Right lobe of liver (tissue), 4 donors: Measurements from ENCODE around the gene LLCFC1.

Experiments
- POLR2A ChIP-seq: fragments of 450-650 bp; IDR thresholded peaks from one replicate; pipeline ENCODE4 v1.6.1; 2017; ENCODE audit warnings: antibody characterized with exemption, mild to moderate bottlenecking
- TF ChIP-seq, protein P1 (sequence below), 4 donors: fragments of 200-600 bp in 3 of 4; fragments of 450-650 bp in 1 of 4; IDR thresholded peaks; one replicate each; pipeline versions ENCODE4 v1.5.1 to v1.8.0; 2016 to 2022; ENCODE audit warnings: antibody characterized with exemption in 4 of 4, mild to moderate bottlenecking in 2 of 4
- donor health status: DM: no; HTN: no; CAD: no.
- donor health status: DM: no; HTN: no; CAD: no.
- donor health status: DM: no; HTN: yes; CAD: no.

DNA sequence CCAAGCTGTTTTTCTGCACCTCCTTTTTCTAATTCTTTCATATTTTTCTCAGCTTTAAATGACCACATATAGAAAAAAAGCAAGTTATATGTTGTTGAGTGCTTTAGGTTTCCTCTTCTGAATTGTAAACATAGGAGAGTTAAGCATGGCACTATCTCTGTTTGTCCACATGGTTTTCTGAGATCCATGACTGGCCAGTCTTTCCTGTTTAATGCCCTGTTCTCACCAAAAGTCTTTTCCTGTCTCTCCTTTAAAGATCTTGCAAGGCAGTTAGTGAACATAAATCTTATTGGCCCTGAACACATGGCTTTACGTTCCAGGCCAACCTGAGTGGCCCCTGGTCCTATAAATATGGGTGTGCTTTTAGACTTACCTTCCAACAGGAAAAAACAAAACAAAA, 25.2 kb upstream of the LLCFC1 start:
- TF ChIP-seq, protein P1, sequence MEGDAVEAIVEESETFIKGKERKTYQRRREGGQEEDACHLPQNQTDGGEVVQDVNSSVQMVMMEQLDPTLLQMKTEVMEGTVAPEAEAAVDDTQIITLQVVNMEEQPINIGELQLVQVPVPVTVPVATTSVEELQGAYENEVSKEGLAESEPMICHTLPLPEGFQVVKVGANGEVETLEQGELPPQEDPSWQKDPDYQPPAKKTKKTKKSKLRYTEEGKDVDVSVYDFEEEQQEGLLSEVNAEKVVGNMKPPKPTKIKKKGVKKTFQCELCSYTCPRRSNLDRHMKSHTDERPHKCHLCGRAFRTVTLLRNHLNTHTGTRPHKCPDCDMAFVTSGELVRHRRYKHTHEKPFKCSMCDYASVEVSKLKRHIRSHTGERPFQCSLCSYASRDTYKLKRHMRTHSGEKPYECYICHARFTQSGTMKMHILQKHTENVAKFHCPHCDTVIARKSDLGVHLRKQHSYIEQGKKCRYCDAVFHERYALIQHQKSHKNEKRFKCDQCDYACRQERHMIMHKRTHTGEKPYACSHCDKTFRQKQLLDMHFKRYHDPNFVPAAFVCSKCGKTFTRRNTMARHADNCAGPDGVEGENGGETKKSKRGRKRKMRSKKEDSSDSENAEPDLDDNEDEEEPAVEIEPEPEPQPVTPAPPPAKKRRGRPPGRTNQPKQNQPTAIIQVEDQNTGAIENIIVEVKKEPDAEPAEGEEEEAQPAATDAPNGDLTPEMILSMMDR (IDR thresholded peaks at IDR 0.05) = no peak
- no peak for TF ChIP-seq POLR2A
